Spleen (tissue), 11 donors: ENCODE measurements around the gene DUS1L. TPM values are rescaled to one million over a fixed set of nuclear protein-coding genes. Genes with fewer than 3 reads are reported as not detected.

Source experiments
- DNase-seq: peaks from one replicate; pipeline ENCODE4 v3.0.0-alpha.2; 2020
- H3K27ac ChIP-seq, 8 donors: fragments of 200-600 bp; sonication (generic) in 7 of 8; 1 replicate in 4 of 8; 2 replicates in 4 of 8; pipeline versions ENCODE4 v1.5.0 to v1.8.0; 2016 to 2021; ENCODE audit warnings: inconsistent platforms in 4 of 8, mild to moderate bottlenecking in 4 of 8, moderate library complexity in 1 of 8
- H3K27me3 ChIP-seq, 7 donors: fragments of 200-600 bp; sonication (generic) in 6 of 7; replicated peaks in 1 of 7; 1 replicate in 4 of 7; 2 replicates in 3 of 7; pipeline versions ENCODE4 v1.5.0 to v1.8.0; 2016 to 2021; ENCODE audit warnings: inconsistent platforms in 3 of 7, mild to moderate bottlenecking in 1 of 7
- H3K36me3 ChIP-seq, 6 donors: fragments of 200-600 bp; sonication (generic) in 5 of 6; 1 replicate in 4 of 6; 2 replicates in 2 of 6; pipeline versions ENCODE4 v1.5.0 to v1.8.0; 2016 to 2021; ENCODE audit warnings: inconsistent platforms in 2 of 6
- H3K4me1 ChIP-seq, 6 donors: fragments of 200-600 bp; sonication (generic) in 5 of 6; 1 replicate in 3 of 6; 2 replicates in 3 of 6; pipeline versions ENCODE4 v1.5.0 to v1.8.0; 2016 to 2021; ENCODE audit warnings: inconsistent platforms in 3 of 6
- H3K4me3 ChIP-seq, 8 donors: fragments of 200-600 bp; sonication (generic) in 7 of 8; 1 replicate in 4 of 8; 2 replicates in 4 of 8; pipeline versions ENCODE4 v1.5.0 to v1.8.0; 2016 to 2021; ENCODE audit warnings: inconsistent platforms in 4 of 8, mild to moderate bottlenecking in 4 of 8, moderate library complexity in 2 of 8
- H3K9me3 ChIP-seq, 8 donors: fragments of 200-600 bp; sonication (generic) in 7 of 8; 1 replicate in 4 of 8; 2 replicates in 4 of 8; pipeline versions ENCODE4 v1.5.0 to v1.8.0; 2016 to 2021; ENCODE audit warnings: inconsistent platforms in 4 of 8
- CTCF ChIP-seq, 11 experiments: fragments of 200-600 bp in 7 of 11; fragments of 450-650 bp in 4 of 11; sonication (generic) in 4 of 11; IDR thresholded peaks in 8 of 11; conservative IDR thresholded peaks in 3 of 11; 1 replicate in 7 of 11; 2 replicates in 4 of 11; pipeline versions ENCODE4 v1.4.0 to v1.8.0; 2016 to 2021; ENCODE audit warnings: antibody characterized with exemption in 11 of 11, inconsistent platforms in 4 of 11, mild to moderate bottlenecking in 1 of 11
- POLR2A ChIP-seq, 3 donors: fragments of 450-650 bp; IDR thresholded peaks; one replicate each; pipeline ENCODE4 v1.5.1; 2017; ENCODE audit warnings: antibody characterized with exemption in 3 of 3, mild to moderate bottlenecking in 1 of 3
- POLR2AphosphoS5 ChIP-seq, 3 donors: sonication (generic); formaldehyde crosslinking; IDR thresholded peaks; one replicate each; pipeline ENCODE4 v1.5.1; 2017; ENCODE audit warnings: antibody characterized with exemption in 3 of 3
- WGBS, 5 donors: extraction: QIAGEN DNeasy Blood & Tissue Kit in 3 of 5; methylation state at CpG; one replicate each; pipeline versions ENCODE4 v1.1.5 to v1.1.7; 2013 to 2018; 5-methylcytosine and 5-hydroxymethylcytosine counted together
- intact Hi-C: fragments of 100-400 bp; cut with DNase I; formaldehyde crosslinking; loops from one replicate; pipeline ENCODE4 v1.15.0; 2023; ENCODE audit warnings: low total_unique reads
- polyA plus RNA-seq, 3 donors: library from polyadenylated mRNA; stranded (reverse); fragments of 200-250 nt; gene quantifications; one replicate each; pipeline ENCODE4 v1.2.1, GENCODE V29; 2013
- total RNA-seq, 7 donors: library from RNA; depleted of rRNA in 3 of 7; stranded (reverse); fragments of >200 nt in 3 of 7; fragmentation: NEBNext Ultra II Directional in 4 of 7; extraction: Animal tissue kit (Norgen Biotek cat#: 25700) in 4 of 7; gene quantifications; one replicate each; pipeline versions ENCODE4 v1.1.0 to v1.2.1, GENCODE V29; 2016 to 2021
- donor health status: healthy with polysubstance abuse.
- donor health status: DM: no; HTN: no; CAD: no; lungs with moderate emphysema.
- donor health status: DM: no; HTN: no; CAD: no.
- donor health status: Bipolar disorder and iron deficiency.
- donor health status: healthy.
- donor health status: DM: no; HTN: no; CAD: no.
- donor health status: DM: yes; HTN: yes; CAD: no.

DUS1L gene
- total and polyA plus RNA-seq, 10 donors, result 76.4 to 174 (median 103) TPM

- Histone ChIP-seq H3K27ac (no peak overlapping the region), H3K9me3 (no peaks in the 10 kb centered on the region), H3K4me3 (no peak overlapping the region), H3K36me3 (peaks cover 0 to 52% (median 2%) of the 10 kb centered on the region in 6 donors), H3K27me3 (no peaks in the 10 kb centered on the region), H3K4me1 (peaks cover 0 to 26% (median 14%) of the 10 kb centered on the region in 6 donors)
- DNase-seq, result no peak
- no peak for TF ChIP-seq POLR2A (IDR thresholded peaks at IDR 0.05)
- TF ChIP-seq POLR2AphosphoS5 (IDR thresholded peaks at IDR 0.05), result no peak
- TF ChIP-seq CTCF (IDR thresholded peaks at IDR 0.05 in 8 of 11, conservative IDR thresholded peaks at IDR 0.05 in 3 of 11), result no peak
- intact Hi-C loops, result no loop called here
- WGBS, 5 donors, result 90 to 95% (median 93%) methylated on average over 15 to 26 of the region's 26 CpGs
Measured at GRCh38 chr17:82008258-82008940, 57.2 kb downstream of the DUS1L start.

Other genes with a start within 250 kb of the DUS1L start
- 10 to 100 TPM; 47.5 to 71.3 (median 52.6) TPM for gene MCRIP1, start 232.5 kb downstream of the DUS1L start, total RNA-seq
- 100 to 1,000 TPM in 2 of 3 donors, 10 to 100 TPM in 1; 75.9 to 182 (median 111) TPM for gene MCRIP1, start 232.5 kb downstream of the DUS1L start, polyA plus RNA-seq
- not detected for gene PPP1R27, start 230.8 kb downstream of the DUS1L start, total RNA-seq
- under 1 TPM in 2 of 3 donors, not detected in 1; 0.09 to 0.39 TPM for gene PPP1R27, start 230.8 kb downstream of the DUS1L start, polyA plus RNA-seq
- 1,000 to 10,000 TPM in 3 of 7 donors, 100 to 1,000 TPM in 4; 561 to 1,208 (median 823) TPM for gene P4HB, start 205.3 kb downstream of the DUS1L start, total RNA-seq
- gene P4HB, start 205.3 kb downstream of the DUS1L start, polyA plus RNA-seq, result 100 to 1,000 TPM; 161 to 366 (median 188) TPM
- 100 to 1,000 TPM; 155 to 392 (median 293) TPM for gene ARHGDIA, start 194.5 kb downstream of the DUS1L start, total RNA-seq
- gene ARHGDIA, start 194.5 kb downstream of the DUS1L start, polyA plus RNA-seq, result 100 to 1,000 TPM; 131 to 261 (median 137) TPM
- 10 to 100 TPM; 31.5 to 70.0 (median 50.7) TPM for gene ALYREF, start 174.2 kb downstream of the DUS1L start, total RNA-seq
- gene ALYREF, start 174.2 kb downstream of the DUS1L start, polyA plus RNA-seq, result 10 to 100 TPM; 23.6 to 56.6 (median 45.7) TPM
- gene ANAPC11, start 174.1 kb downstream of the DUS1L start, total RNA-seq, result 10 to 100 TPM; 52.9 to 99.4 (median 54.9) TPM
- 100 to 1,000 TPM; 113 to 184 (median 179) TPM for gene ANAPC11, start 174.1 kb downstream of the DUS1L start, polyA plus RNA-seq
- 1 to 10 TPM in 3 of 7 donors, under 1 TPM in 3, not detected in 1; 0.23 to 2.9 (median 0.74) TPM for gene NPB, start 163.6 kb downstream of the DUS1L start, total RNA-seq
- 1 to 10 TPM; 2.2 to 4.8 (median 3.0) TPM for gene NPB, start 163.6 kb downstream of the DUS1L start, polyA plus RNA-seq
- gene PCYT2, start 154.4 kb downstream of the DUS1L start, total RNA-seq, result 10 to 100 TPM; 12.5 to 25.5 (median 14.6) TPM
- 10 to 100 TPM; 16.1 to 22.7 (median 19.4) TPM for gene PCYT2, start 154.4 kb downstream of the DUS1L start, polyA plus RNA-seq
- gene SIRT7, start 147.6 kb downstream of the DUS1L start, total RNA-seq, result 10 to 100 TPM; 34.5 to 53.1 (median 37.5) TPM
- 10 to 100 TPM; 28.5 to 54.5 (median 54.2) TPM for gene SIRT7, start 147.6 kb downstream of the DUS1L start, polyA plus RNA-seq
- gene MAFG, start 138.1 kb downstream of the DUS1L start, total RNA-seq, result 10 to 100 TPM; 22.3 to 41.4 (median 24.2) TPM
- 10 to 100 TPM in 1 of 3 donors, 1 to 10 TPM in 2; 3.2 to 14.2 (median 3.7) TPM for gene MAFG, start 138.1 kb downstream of the DUS1L start, polyA plus RNA-seq
- 10 to 100 TPM in 1 of 7 donors, 1 to 10 TPM in 6; 3.4 to 10.8 (median 5.5) TPM for gene PYCR1, start 128.5 kb downstream of the DUS1L start, total RNA-seq
- 1 to 10 TPM; 1.7 to 6.4 (median 5.0) TPM for gene PYCR1, start 128.5 kb downstream of the DUS1L start, polyA plus RNA-seq
- not detected for gene MYADML2, start 118.6 kb downstream of the DUS1L start, total RNA-seq
- gene MYADML2, start 118.6 kb downstream of the DUS1L start, polyA plus RNA-seq, result not detected
- gene NOTUM, start 104.6 kb downstream of the DUS1L start, total RNA-seq, result under 1 TPM in 2 of 7 donors, not detected in 5; 0.28 to 0.85 TPM
- gene NOTUM, start 104.6 kb downstream of the DUS1L start, polyA plus RNA-seq, result under 1 TPM; 0.03 to 0.11 (median 0.06) TPM
- 10 to 100 TPM; 20.2 to 44.5 (median 26.0) TPM for gene ASPSCR1, start 88.2 kb downstream of the DUS1L start, total RNA-seq
- 10 to 100 TPM; 33.7 to 58.8 (median 55.5) TPM for gene ASPSCR1, start 88.2 kb downstream of the DUS1L start, polyA plus RNA-seq
- 10 to 100 TPM; 25.4 to 36.0 (median 29.8) TPM for gene CENPX, start 42.9 kb downstream of the DUS1L start, total RNA-seq
- gene CENPX, start 42.9 kb downstream of the DUS1L start, polyA plus RNA-seq, result 10 to 100 TPM; 69.4 to 91.8 (median 79.0) TPM
- gene LRRC45, start 42.5 kb downstream of the DUS1L start, total RNA-seq, result 10 to 100 TPM in 6 of 7 donors, 1 to 10 TPM in 1; 7.5 to 13.7 (median 11.5) TPM
- 10 to 100 TPM; 13.6 to 23.4 (median 20.0) TPM for gene LRRC45, start 42.5 kb downstream of the DUS1L start, polyA plus RNA-seq
- 1 to 10 TPM in 2 of 7 donors, under 1 TPM in 3, not detected in 2; 0.60 to 1.4 (median 0.66) TPM for gene RAC3, start 34.1 kb downstream of the DUS1L start, total RNA-seq
- 1 to 10 TPM; 1.0 to 3.4 (median 2.0) TPM for gene RAC3, start 34.1 kb downstream of the DUS1L start, polyA plus RNA-seq
- 10 to 100 TPM; 44.2 to 82.5 (median 54.9) TPM for gene DCXR, start 28.1 kb downstream of the DUS1L start, total RNA-seq
- 10 to 100 TPM; 74.8 to 88.0 (median 87.6) TPM for gene DCXR, start 28.1 kb downstream of the DUS1L start, polyA plus RNA-seq
- 10 to 100 TPM; 21.4 to 36.3 (median 26.0) TPM for gene RFNG, start 14.0 kb downstream of the DUS1L start, total RNA-seq
- 10 to 100 TPM; 24.5 to 42.3 (median 41.5) TPM for gene RFNG, start 14.0 kb downstream of the DUS1L start, polyA plus RNA-seq
- 10 to 100 TPM; 61.5 to 77.2 (median 66.5) TPM for gene GPS1, start 13.9 kb downstream of the DUS1L start, total RNA-seq
- gene GPS1, start 13.9 kb downstream of the DUS1L start, polyA plus RNA-seq, result 100 to 1,000 TPM in 1 of 3 donors, 10 to 100 TPM in 2; 69.5 to 109 (median 95.4) TPM
- gene FASN, start 32.4 kb upstream of the DUS1L start, total RNA-seq, result 10 to 100 TPM; 20.6 to 45.2 (median 22.3) TPM
- gene FASN, start 32.4 kb upstream of the DUS1L start, polyA plus RNA-seq, result 10 to 100 TPM in 1 of 3 donors, 1 to 10 TPM in 2; 9.3 to 14.7 (median 9.3) TPM
- 10 to 100 TPM; 28.8 to 59.6 (median 43.6) TPM for gene CCDC57, start 147.0 kb upstream of the DUS1L start, total RNA-seq
- 100 to 1,000 TPM in 1 of 3 donors, 10 to 100 TPM in 2; 82.4 to 164 (median 83.0) TPM for gene CCDC57, start 147.0 kb upstream of the DUS1L start, polyA plus RNA-seq
- 100 to 1,000 TPM in 3 of 7 donors, 10 to 100 TPM in 4; 41.7 to 185 (median 91.6) TPM for gene SLC16A3, start 163.2 kb upstream of the DUS1L start, total RNA-seq
- gene SLC16A3, start 163.2 kb upstream of the DUS1L start, polyA plus RNA-seq, result 10 to 100 TPM; 11.1 to 28.2 (median 16.5) TPM
- 100 to 1,000 TPM in 5 of 7 donors, 10 to 100 TPM in 2; 74.3 to 216 (median 160) TPM for gene CSNK1D, start 207.9 kb upstream of the DUS1L start, total RNA-seq
- 100 to 1,000 TPM in 1 of 3 donors, 10 to 100 TPM in 2; 46.5 to 122 (median 67.2) TPM for gene CSNK1D, start 207.9 kb upstream of the DUS1L start, polyA plus RNA-seq